Prostate gland (tissue), 2 donors: ENCODE measurements around the gene PDILT.

Source experiments
- CTCF ChIP-seq, 4 experiments: fragments of 200-600 bp in 2 of 4; fragments of 450-650 bp in 2 of 4; sonication (generic) in 2 of 4; IDR thresholded peaks; 1 replicate in 3 of 4; 2 replicates in 1 of 4; pipeline ENCODE4 v1.5.1; 2016 to 2019; ENCODE audit warnings: antibody characterized with exemption in 4 of 4, mild to moderate bottlenecking in 2 of 4, moderate library complexity in 2 of 4
- POLR2A ChIP-seq: fragments of 450-650 bp; IDR thresholded peaks from one replicate; pipeline ENCODE4 v1.6.1; 2016; ENCODE audit warnings: antibody characterized with exemption, mild to moderate bottlenecking
- POLR2AphosphoS5 ChIP-seq: sonication (generic); formaldehyde crosslinking; IDR thresholded peaks from one replicate; pipeline ENCODE4 v1.6.1; 2017; ENCODE audit warnings: antibody characterized with exemption

GRCh38 chr16:20318437-20318836 lies 86.1 kb downstream of the PDILT start:
- TF ChIP-seq CTCF (IDR thresholded peaks at IDR 0.05) (no peak), POLR2A (no peak), POLR2AphosphoS5 (peak; percentile 55)
